ENCODE results near the gene ABCA5. TPM values are rescaled to one million over a fixed set of nuclear protein-coding genes. Genes with fewer than 3 reads are reported as not detected.

Gene ABCA5
- total and polyA plus RNA-seq, 4 experiments from 2014 or later, result 7.7 to 45.0 (median 26.4) TPM

- no peak overlapping the region for H3K4me3 ChIP-seq (ENCODE audit: low read length in 2 of 2)
- no peaks in the 10 kb centered on the region for H3K36me3 ChIP-seq (ENCODE audit: insufficient read depth, low read length)
- intact Hi-C loops (cut with micrococcal nuclease), result loop anchor here (10.0 kb wide), 1 partner anchor 705 kb away; no protein-coding TSS in a partner anchor
- Mint-ChIP-seq H3K27ac (no peak overlapping the region), H3K4me3 (no peak overlapping the region), H3K9me3 (peaks cover 0 to 5% (median 2%) of the 10 kb centered on the region in 8 donors), H3K36me3 (peaks cover 33 to 56% of the 10 kb centered on the region in 2 donors), H3K27me3 (no peaks in the 10 kb centered on the region), H3K4me1 (peaks cover 0 to 1% (median 0%) of the 10 kb centered on the region in 4 donors)
- H3K4me1 ChIP-seq (ENCODE audit: insufficient read depth, low read length), result no peaks in the 10 kb centered on the region
- no peaks in the 10 kb centered on the region for H3K27me3 ChIP-seq (ENCODE audit: insufficient read depth, low read length)
- no peak overlapping the region for H3K27ac ChIP-seq (ENCODE audit: low read depth, low read length)
- POLR2A ChIA-PET (ENCODE audit: partially characterized antibody), result no interaction called here
- H3K9me3 ChIP-seq (ENCODE audit: control insufficient read depth in 1 of 2, low read length in 2 of 2), result no peaks in the 10 kb centered on the region
- CTCF ChIA-PET (ENCODE audit: partially characterized antibody), result interaction anchor here (1.0 to 2.7 kb wide), 2 partner anchors 27 to 464 kb away, joined by 3 to 8 read pairs; no protein-coding TSS in a partner anchor
- no peak for DNase-seq
Observed at GRCh38 chr17:69239611-69240600, 87.0 kb downstream of the ABCA5 start.

GRCh38 chr17:69236946-69237345 lies 90.0 kb downstream of the ABCA5 start:
- H3K27me3 ChIP-seq (ENCODE audit: insufficient read depth, low read length), result no peaks in the 10 kb centered on the region
- H3K4me3 Mint-ChIP-seq, result no peak overlapping the region
- H3K36me3 Mint-ChIP-seq, result peaks cover 24 to 52% of the 10 kb centered on the region in 2 donors
- H3K4me3 ChIP-seq (ENCODE audit: low read length in 2 of 2), result no peak overlapping the region
- no peaks in the 10 kb centered on the region for H3K36me3 ChIP-seq (ENCODE audit: insufficient read depth, low read length)
- no peaks in the 10 kb centered on the region for H3K27me3 Mint-ChIP-seq
- no peak overlapping the region for H3K27ac Mint-ChIP-seq
- H3K27ac ChIP-seq (ENCODE audit: low read depth, low read length), result no peak overlapping the region
- H3K4me1 ChIP-seq (ENCODE audit: insufficient read depth, low read length), result no peaks in the 10 kb centered on the region
- intact Hi-C loops (cut with micrococcal nuclease), result no loop called here
- H3K9me3 Mint-ChIP-seq, result peaks cover 0 to 26% (median 18%) of the 10 kb centered on the region in 8 donors
- CTCF ChIA-PET (ENCODE audit: partially characterized antibody), result interaction anchor here (1.3 to 1.8 kb wide), 3 partner anchors 10 to 465 kb away, joined by 3 to 4 read pairs (median 4); no protein-coding TSS in a partner anchor
- H3K9me3 ChIP-seq (ENCODE audit: control insufficient read depth in 1 of 2, low read length in 2 of 2), result peaks cover 0 to 11% of the 10 kb centered on the region in 2 donors
- no peak for DNase-seq
- H3K4me1 Mint-ChIP-seq, result peaks cover 0 to 1% (median 0%) of the 10 kb centered on the region in 4 donors
- POLR2A ChIA-PET (ENCODE audit: partially characterized antibody), result no interaction called here

GRCh38 chr17:69236464-69236863 lies 90.5 kb downstream of the ABCA5 start:
- CTCF ChIA-PET (ENCODE audit: partially characterized antibody), result interaction anchor here (1.8 kb wide), 1 partner anchor 13 kb away, joined by 6 read pairs; no protein-coding TSS in a partner anchor
- POLR2A ChIA-PET (ENCODE audit: partially characterized antibody), result no interaction called here
- intact Hi-C loops (cut with micrococcal nuclease), result no loop called here

GRCh38 chr17:69235338-69236058 lies 91.4 kb downstream of the ABCA5 start:
- ChIA-PET CTCF (ENCODE audit: partially characterized antibody) (interaction anchor here (0.7 to 1.8 kb wide), 4 partner anchors 10 to 669 kb away, joined by 3 to 6 read pairs (median 4); no protein-coding TSS in a partner anchor), POLR2A (ENCODE audit: partially characterized antibody) (no interaction called here)
- Histone ChIP-seq H3K4me3 (ENCODE audit: low read length in 2 of 2) (no peak overlapping the region), H3K36me3 (ENCODE audit: insufficient read depth, low read length) (no peaks in the 10 kb centered on the region), H3K9me3 (ENCODE audit: control insufficient read depth in 1 of 2, low read length in 2 of 2) (peaks cover 0 to 11% of the 10 kb centered on the region in 2 donors), H3K27ac (ENCODE audit: low read depth, low read length) (no peak overlapping the region), H3K4me1 (ENCODE audit: insufficient read depth, low read length) (no peaks in the 10 kb centered on the region), H3K27me3 (ENCODE audit: insufficient read depth, low read length) (no peaks in the 10 kb centered on the region)
- Mint-ChIP-seq H3K9me3 (peaks cover 2 to 38% (median 25%) of the 10 kb centered on the region in 8 donors), H3K4me1 (peaks cover 0 to 1% (median 0%) of the 10 kb centered on the region in 4 donors), H3K27ac (peak overlapping the region in 1 of 7 donors; percentile 59), H3K4me3 (no peak overlapping the region), H3K36me3 (peaks cover 13 to 37% of the 10 kb centered on the region in 2 donors), H3K27me3 (no peaks in the 10 kb centered on the region)
- intact Hi-C loops (cut with micrococcal nuclease), result no loop called here
- peak; percentile 27 to 47 (median 41) for DNase-seq

More at GRCh38 chr17:69236464-69236863, 90.5 kb downstream of the ABCA5 start:
- H3K36me3 Mint-ChIP-seq, result peaks cover 20 to 47% of the 10 kb centered on the region in 2 donors
- no peaks in the 10 kb centered on the region for H3K27me3 Mint-ChIP-seq
- H3K9me3 Mint-ChIP-seq, result peaks cover 0 to 30% (median 20%) of the 10 kb centered on the region in 8 donors
- Histone ChIP-seq H3K27me3 (ENCODE audit: insufficient read depth, low read length) (no peaks in the 10 kb centered on the region), H3K4me3 (ENCODE audit: low read length in 2 of 2) (no peak overlapping the region), H3K9me3 (ENCODE audit: control insufficient read depth in 1 of 2, low read length in 2 of 2) (peaks cover 0 to 11% of the 10 kb centered on the region in 2 donors), H3K36me3 (ENCODE audit: insufficient read depth, low read length) (no peaks in the 10 kb centered on the region), H3K4me1 (ENCODE audit: insufficient read depth, low read length) (no peaks in the 10 kb centered on the region), H3K27ac (ENCODE audit: low read depth, low read length) (no peak overlapping the region)
- peaks cover 0 to 1% (median 0%) of the 10 kb centered on the region in 4 donors for H3K4me1 Mint-ChIP-seq
- H3K27ac Mint-ChIP-seq, result no peak overlapping the region
- DNase-seq, result no peak
- no peak overlapping the region for H3K4me3 Mint-ChIP-seq

GRCh38 chr17:69232650-69233049 lies 94.3 kb downstream of the ABCA5 start:
- H3K27me3 Mint-ChIP-seq, result no peaks in the 10 kb centered on the region
- intact Hi-C loops (cut with micrococcal nuclease), result no loop called here
- peaks cover 3 to 12% of the 10 kb centered on the region in 2 donors for H3K36me3 Mint-ChIP-seq
- no peak overlapping the region for H3K4me3 Mint-ChIP-seq
- no peaks in the 10 kb centered on the region for H3K27me3 ChIP-seq (ENCODE audit: insufficient read depth, low read length)
- DNase-seq, result no peak
- no peaks in the 10 kb centered on the region for H3K36me3 ChIP-seq (ENCODE audit: insufficient read depth, low read length)
- H3K4me3 ChIP-seq (ENCODE audit: low read length in 2 of 2), result no peak overlapping the region
- H3K27ac Mint-ChIP-seq, result no peak overlapping the region
- peaks cover 0 to 1% (median 0%) of the 10 kb centered on the region in 4 donors for H3K4me1 Mint-ChIP-seq
- no peaks in the 10 kb centered on the region for H3K4me1 ChIP-seq (ENCODE audit: insufficient read depth, low read length)
- no peak overlapping the region for H3K27ac ChIP-seq (ENCODE audit: low read depth, low read length)
- peaks cover 2 to 38% (median 25%) of the 10 kb centered on the region in 8 donors for H3K9me3 Mint-ChIP-seq
- ChIA-PET POLR2A (ENCODE audit: partially characterized antibody) (no interaction called here), CTCF (ENCODE audit: partially characterized antibody) (no interaction called here)
- peaks cover 0 to 11% of the 10 kb centered on the region in 2 donors for H3K9me3 ChIP-seq (ENCODE audit: control insufficient read depth in 1 of 2, low read length in 2 of 2)

GRCh38 chr17:69231521-69231920 lies 95.4 kb downstream of the ABCA5 start:
- no peak for DNase-seq
- ChIA-PET CTCF (ENCODE audit: partially characterized antibody) (interaction anchor here (0.9 kb wide), 1 partner anchor 456 kb away, joined by 3 read pairs; no protein-coding TSS in a partner anchor), POLR2A (ENCODE audit: partially characterized antibody) (no interaction called here)
- H3K4me1 ChIP-seq (ENCODE audit: insufficient read depth, low read length), result no peaks in the 10 kb centered on the region
- peaks cover 0 to 1% (median 0%) of the 10 kb centered on the region in 4 donors for H3K4me1 Mint-ChIP-seq
- intact Hi-C loops (cut with micrococcal nuclease), result no loop called here
- H3K27ac Mint-ChIP-seq, result no peak overlapping the region
- H3K36me3 ChIP-seq (ENCODE audit: insufficient read depth, low read length), result no peaks in the 10 kb centered on the region
- no peak overlapping the region for H3K4me3 Mint-ChIP-seq
- H3K9me3 Mint-ChIP-seq, result peaks cover 2 to 38% (median 25%) of the 10 kb centered on the region in 8 donors
- H3K27me3 ChIP-seq (ENCODE audit: insufficient read depth, low read length), result no peaks in the 10 kb centered on the region
- no peak overlapping the region for H3K27ac ChIP-seq (ENCODE audit: low read depth, low read length)
- peaks cover 0 to 11% of the 10 kb centered on the region in 2 donors for H3K9me3 ChIP-seq (ENCODE audit: control insufficient read depth in 1 of 2, low read length in 2 of 2)
- peaks cover 3 to 8% of the 10 kb centered on the region in 2 donors for H3K36me3 Mint-ChIP-seq
- no peak overlapping the region for H3K4me3 ChIP-seq (ENCODE audit: low read length in 2 of 2)
- no peaks in the 10 kb centered on the region for H3K27me3 Mint-ChIP-seq

All from CD4-positive, alpha-beta memory T cell (primary cell).